SK-N-SH (cell line): ENCODE results near the gene YTHDC2. TPM values are rescaled to one million over a fixed set of nuclear protein-coding genes. Genes with fewer than 3 reads are reported as not detected.

Experiments used
- CTCF ChIA-PET: fragments of 300-600, 350-600 bp; formaldehyde crosslinking; extraction: SDS; loops from one replicate; lab custom pipeline; 2021; lab: Yijun Ruan, JAX
- POLR2A ChIA-PET: fragments of 350-600 bp; sonication (Branson Sonifier 250); formaldehyde crosslinking; extraction: SDS; loops from one replicate; lab custom pipeline; 2020; ENCODE audit warnings: antibody characterized with exemption, inconsistent platforms; lab: Yijun Ruan, JAX
- DNase-seq: peaks from one replicate; pipeline ENCODE4 v3.0.0; 2012
- H2AFZ ChIP-seq: fragments of 200-600 bp; sonication (generic); 2 replicates; pipeline ENCODE4 v1.8.1; 2016; ENCODE audit warnings: antibody characterized with exemption, mild to moderate bottlenecking, low read depth
- H3F3A ChIP-seq: fragments of 200-600 bp; sonication (generic); replicated peaks from 2 replicates; pipeline ENCODE3; 2016; ENCODE audit warnings: antibody characterized with exemption, mild to moderate bottlenecking; ENCODE audit not compliant: insufficient read depth
- H3K27ac ChIP-seq, 2 experiments: fragments of 200-500 bp in 1 of 2; fragments of 200-600 bp in 1 of 2; sonication (Bioruptor generic) in 1 of 2; sonication (generic), shearing (Covaris generic) in 1 of 2; 2 replicates each; pipeline versions ENCODE4 v1.5.1 to v1.6.1; 2014 to 2016; ENCODE audit warnings: low read depth in 2 of 2, inconsistent platforms in 1 of 2, low read length in 1 of 2, mild to moderate bottlenecking in 1 of 2, mixed read lengths in 1 of 2
- H3K27me3 ChIP-seq: fragments of 200-600 bp; sonication (generic), shearing (Covaris generic); 2 replicates; pipeline ENCODE4 v1.6.1; 2016; ENCODE audit warnings: mixed run types; ENCODE audit not compliant: insufficient read depth
- H3K36me3 ChIP-seq, 2 experiments: fragments of 200-500 bp in 1 of 2; fragments of 200-600 bp in 1 of 2; sonication (Bioruptor generic) in 1 of 2; sonication (generic) in 1 of 2; replicated peaks in 1 of 2; 2 replicates each; pipeline versions ENCODE3 to v1.5.1; 2014 to 2016; ENCODE audit warnings: low read length in 1 of 2, mild to moderate bottlenecking in 1 of 2; ENCODE audit not compliant: insufficient read depth in 2 of 2, control insufficient read depth in 1 of 2
- H3K4me1 ChIP-seq, 2 experiments: fragments of 200-500 bp in 1 of 2; fragments of 200-600 bp in 1 of 2; sonication (Bioruptor generic) in 1 of 2; sonication (generic), shearing (Covaris generic) in 1 of 2; 2 replicates each; pipeline versions ENCODE4 v1.5.1 to v1.6.1; 2014 to 2016; ENCODE audit warnings: low read depth in 1 of 2, low read length in 1 of 2, mixed run types in 1 of 2; ENCODE audit not compliant: insufficient read depth in 2 of 2, control insufficient read depth in 1 of 2
- H3K4me2 ChIP-seq: fragments of 200-600 bp; sonication (generic), shearing (Covaris generic); 2 replicates; pipeline ENCODE4 v1.6.1; 2017; ENCODE audit warnings: mixed run types
- H3K4me3 ChIP-seq, 2 experiments: fragments of 200-500 bp in 1 of 2; fragments of 200-600 bp in 1 of 2; sonication (Bioruptor generic) in 1 of 2; sonication (generic), shearing (Covaris generic) in 1 of 2; 2 replicates each; pipeline versions ENCODE4 v1.5.1 to v1.8.1; 2014 to 2016; ENCODE audit warnings: low read depth in 2 of 2, inconsistent platforms in 1 of 2, low read length in 1 of 2, mild to moderate bottlenecking in 1 of 2, mixed read lengths in 1 of 2, moderate library complexity in 1 of 2
- H3K79me2 ChIP-seq: fragments of 200-600 bp; sonication (generic); 2 replicates; pipeline ENCODE4 v1.8.1; 2017; ENCODE audit warnings: mild to moderate bottlenecking; ENCODE audit not compliant: insufficient read depth
- H3K9ac ChIP-seq: fragments of 200-600 bp; sonication (generic); 2 replicates; pipeline ENCODE4 v1.6.1; 2017; ENCODE audit warnings: mixed run types
- H3K9me2 ChIP-seq: fragments of 200-600 bp; sonication (generic); 2 replicates; pipeline ENCODE4 v1.6.1; 2017; ENCODE audit warnings: mixed run types
- H3K9me3 ChIP-seq: fragments of 200-600 bp; sonication (generic); 2 replicates; pipeline ENCODE4 v1.6.1; 2017; ENCODE audit warnings: mixed run types, mild to moderate bottlenecking, moderate library complexity
- H4K20me1 ChIP-seq: fragments of 200-600 bp; sonication (generic); 2 replicates; pipeline ENCODE4 v1.6.1; 2017; ENCODE audit warnings: mild to moderate bottlenecking, mixed run types; ENCODE audit not compliant: insufficient read depth
- CTCF ChIP-seq: fragments of 200-600 bp; sonication (generic); IDR thresholded peaks from 2 replicates; pipeline ENCODE4 v1.6.1; 2017; ENCODE audit warnings: antibody characterized with exemption, mild to moderate bottlenecking, moderate library complexity
- EZH2phosphoT487 ChIP-seq: fragments of 200-600 bp; sonication (generic); IDR thresholded peaks from 2 replicates; pipeline ENCODE4 v1.6.1; 2017; ENCODE audit warnings: low read depth, mixed run types, mild to moderate bottlenecking, antibody characterized with exemption, moderate library complexity, borderline replicate concordance
- JUND ChIP-seq: IDR thresholded peaks from 2 replicates; pipeline ENCODE4 v1.4.0; 2012
- MAX ChIP-seq: IDR thresholded peaks from 2 replicates; pipeline ENCODE4 v1.4.0; 2012; ENCODE audit warnings: low read depth
- MXI1 ChIP-seq: IDR thresholded peaks from 2 replicates; pipeline ENCODE4 v1.6.1; 2012; ENCODE audit warnings: mild to moderate bottlenecking, low read depth, low read length, improper control_type of control experiment
- NRF1 ChIP-seq: IDR thresholded peaks from 2 replicates; pipeline ENCODE4 v1.6.1; 2012; ENCODE audit warnings: low read depth, mild to moderate bottlenecking, low read length
- RFX5 ChIP-seq: IDR thresholded peaks from 2 replicates; pipeline ENCODE4 v1.6.1; 2012; ENCODE audit warnings: mild to moderate bottlenecking, improper control_type of control experiment, low read length
- SMC3 ChIP-seq: IDR thresholded peaks from 2 replicates; pipeline ENCODE4 v1.6.1; 2012; ENCODE audit warnings: low read depth, low read length, improper control_type of control experiment
- TAF1 ChIP-seq: IDR thresholded peaks from 2 replicates; pipeline ENCODE4 v1.6.1; 2012; ENCODE audit warnings: low read depth, mild to moderate bottlenecking, low read length, moderate library complexity, borderline replicate concordance
- USF1 ChIP-seq: IDR thresholded peaks from 2 replicates; pipeline ENCODE4 v1.4.0; 2012; ENCODE audit warnings: low read depth, borderline replicate concordance
- WGBS: methylation state at CpG from one replicate; pipeline ENCODE4 v1.1.6; 2017; ENCODE audit warnings: low lambda C conversion rate; 5-methylcytosine and 5-hydroxymethylcytosine counted together
- polyA plus RNA-seq, 3 experiments: library from polyadenylated mRNA; depleted of rRNA; stranded (reverse); fragments of >200 nt; gene quantifications; 2 replicates each; pipeline ENCODE4 v1.2.3, GENCODE V29; 2012

YTHDC2 gene
- polyA plus RNA-seq, 1 of the 3 experiments (the other 2 are of a cell fraction), result 3.5 TPM

- ChIA-PET POLR2A (no interaction called here), CTCF (interaction anchor here (1.8 kb wide), 1 partner anchor 173 kb away, joined by 5 read pairs; no protein-coding TSS in a partner anchor)
- Histone ChIP-seq H3K79me2 (no peaks in the 10 kb centered on the region), H3K36me3 (peaks cover 85 to 90% of the 10 kb centered on the region in 2 experiments), H3K9me3 (no peaks in the 10 kb centered on the region), H3K4me1 (no peaks in the 10 kb centered on the region), H3K4me2 (no peak overlapping the region), H3K9me2 (no peaks in the 10 kb centered on the region; the same call in 1 of the 2 replicates), H3K27ac (no peak overlapping the region), H2AFZ (no peak overlapping the region), H3K27me3 (no peaks in the 10 kb centered on the region), H3K9ac (no peak overlapping the region), H3F3A (no peaks in the 10 kb centered on the region), H3K4me3 (no peak overlapping the region), H4K20me1 (no peaks in the 10 kb centered on the region)
- TF ChIP-seq USF1, result no peak
- TF ChIP-seq EZH2phosphoT487, result no peak
- no peak for DNase-seq
- 100% methylated on average over 1 of the region's 1 CpG for WGBS
Observed at GRCh38 chr5:113552137-113552536, 38.6 kb downstream of the YTHDC2 start.

GRCh38 chr5:113552620-113553019, 39.1 kb downstream of the YTHDC2 start:
- Histone ChIP-seq H3K27ac (no peak overlapping the region), H3K4me3 (no peak overlapping the region), H4K20me1 (no peaks in the 10 kb centered on the region), H3K36me3 (peaks cover 84 to 87% of the 10 kb centered on the region in 2 experiments), H3F3A (no peaks in the 10 kb centered on the region), H3K4me2 (no peak overlapping the region), H3K9me2 (no peaks in the 10 kb centered on the region; the same call in 1 of the 2 replicates), H3K9ac (no peak overlapping the region), H3K9me3 (no peaks in the 10 kb centered on the region), H2AFZ (no peak overlapping the region; the same call in 1 of the 2 replicates), H3K4me1 (no peaks in the 10 kb centered on the region), H3K27me3 (no peaks in the 10 kb centered on the region), H3K79me2 (no peaks in the 10 kb centered on the region)
- ChIA-PET CTCF (no interaction called here), POLR2A (no interaction called here)
- no peak for TF ChIP-seq MAX
- no peak for TF ChIP-seq TAF1
- no peak for TF ChIP-seq JUND
- no peak for TF ChIP-seq RFX5
- no peak for DNase-seq

- TF ChIP-seq SMC3 (no peak), NRF1 (no peak), USF1 (no peak), MXI1 (no peak), CTCF (no peak)
- TF ChIP-seq, all 33 proteins: peak for 0
- H3K27me3 ChIP-seq, result no peaks in the 10 kb centered on the region
- 97% methylated on average over 3 of the region's 3 CpGs for WGBS
- no peaks in the 10 kb centered on the region for H3K9me3 ChIP-seq
- no peak overlapping the region for H2AFZ ChIP-seq
- H3K4me3 ChIP-seq, result no peak overlapping the region
- H3K9me2 ChIP-seq, result peaks cover 5% of the 10 kb centered on the region; the same call in 1 of the 2 replicates
- POLR2A ChIA-PET, result no interaction called here
- no peak overlapping the region for H3K4me2 ChIP-seq
- no peaks in the 10 kb centered on the region for H3K79me2 ChIP-seq
- H3K4me1 ChIP-seq, result no peaks in the 10 kb centered on the region
- H3K27ac ChIP-seq, result no peak overlapping the region
- CTCF ChIA-PET, result interaction anchor here (1.4 kb wide), 1 partner anchor 871 kb away, joined by 3 read pairs; no protein-coding TSS in a partner anchor
- no peaks in the 10 kb centered on the region for H4K20me1 ChIP-seq
- peaks cover 66 to 75% of the 10 kb centered on the region in 2 experiments for H3K36me3 ChIP-seq
- DNase-seq, result no peak
- H3K9ac ChIP-seq, result no peak overlapping the region
- H3F3A ChIP-seq, result no peaks in the 10 kb centered on the region
Observed at GRCh38 chr5:113562828-113563400, 49.4 kb downstream of the YTHDC2 start.
